Activated gamma-delta T cell treated with anti-CD3 and anti-CD28 coated beads, Interleukin-2, amount 50 U/mL, for 16 hours (primary cell): ENCODE data around the gene MTERF4.

Source experiments
- DNase-seq: peaks from one replicate; pipeline ENCODE4 v3.0.0-alpha.2; 2020; ENCODE audit warnings: low read depth

The MTERF4 gene

GRCh38 chr2:241134711-241135110, 32.6 kb upstream of the MTERF4 start:
- DNase-seq: no peak

GRCh38 chr2:241133436-241133820, 31.3 kb upstream of the MTERF4 start:
- DNase-seq: no peak

DNA sequence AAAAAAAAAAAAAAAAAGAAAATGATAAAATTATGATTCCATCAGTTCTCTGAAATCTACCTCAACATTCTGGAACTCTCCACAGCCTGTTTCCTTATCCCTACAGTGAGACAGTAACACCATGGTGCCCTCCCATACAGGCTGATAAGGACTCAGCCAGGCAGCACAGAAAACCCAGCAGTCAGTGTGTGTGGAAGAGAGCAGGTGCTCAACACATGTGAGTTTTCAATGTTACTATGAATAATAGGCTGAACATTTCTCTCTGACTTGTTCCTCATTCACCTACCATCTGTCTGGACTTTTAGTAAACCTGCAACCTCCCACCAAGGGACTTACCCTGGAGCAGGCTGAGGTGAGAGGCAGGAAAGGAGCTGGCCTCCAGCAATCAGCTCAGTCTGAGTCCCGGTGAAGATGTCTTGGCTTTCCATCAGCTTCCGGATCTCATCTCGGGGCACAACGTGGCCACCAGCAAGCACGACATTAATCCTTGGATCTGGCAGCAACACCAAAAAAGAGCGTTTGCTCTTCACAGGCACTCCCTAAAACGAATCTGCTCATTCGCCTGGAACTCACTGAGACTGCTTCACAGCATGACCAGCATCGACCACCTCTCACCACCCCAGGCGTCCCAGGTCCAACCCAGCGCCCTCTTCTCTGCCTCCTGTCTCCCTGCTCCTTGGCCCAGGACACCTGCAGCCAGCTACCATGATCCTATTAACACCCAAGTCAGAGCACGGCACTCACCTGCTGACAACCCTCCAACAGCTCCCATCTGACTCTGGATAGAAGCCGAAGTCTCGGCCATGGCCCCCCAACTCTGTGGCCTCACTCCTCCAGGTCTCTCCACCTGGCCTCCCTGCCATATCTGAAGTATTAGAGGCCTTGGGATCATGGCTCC, 30.7 kb upstream of the MTERF4 start:
- no peak for DNase-seq

DNA sequence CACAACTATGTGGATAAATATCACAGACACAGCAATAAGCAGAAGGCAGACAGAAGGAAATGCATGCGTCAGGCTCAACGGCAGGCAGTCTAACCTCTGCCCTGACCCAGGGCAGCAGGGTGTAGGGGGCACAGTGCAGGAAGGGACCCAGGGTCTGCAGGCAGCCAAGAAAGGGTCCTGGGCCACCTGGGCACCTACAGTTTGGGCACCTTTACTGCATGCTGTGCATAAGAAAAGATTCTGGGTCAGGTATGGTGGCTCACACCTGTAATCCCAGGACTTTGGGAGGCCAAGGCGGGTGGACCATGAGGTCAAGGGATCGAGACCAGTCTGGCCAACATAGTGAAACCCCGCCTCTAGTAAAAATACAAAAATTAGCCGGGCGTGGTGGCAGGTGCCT, 29.4 kb upstream of the MTERF4 start:
- no peak for DNase-seq

DNA sequence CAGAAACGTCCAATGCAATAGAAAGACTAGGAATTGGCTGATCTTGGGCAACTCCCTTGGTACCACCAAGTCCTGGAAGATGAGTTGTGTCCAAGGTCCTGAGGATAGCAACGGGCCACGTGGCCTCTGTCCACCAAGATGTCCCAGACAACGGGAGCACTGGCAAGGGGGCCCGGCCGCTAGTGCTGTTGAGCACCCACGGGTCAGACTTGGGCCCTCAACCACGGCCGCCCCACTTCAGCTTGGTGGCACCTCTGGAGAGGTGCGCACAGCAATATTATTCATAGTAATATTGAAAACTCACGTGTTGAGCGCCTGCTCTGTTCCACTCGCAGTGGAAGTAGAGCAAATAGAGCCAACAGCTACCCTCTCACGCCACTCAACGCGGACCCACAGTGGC, 28.2 kb upstream of the MTERF4 start:
- DNase-seq: no peak

GRCh38 chr2:241129086-241129871, 27.2 kb upstream of the MTERF4 start:
- DNase-seq: no peak

DNA sequence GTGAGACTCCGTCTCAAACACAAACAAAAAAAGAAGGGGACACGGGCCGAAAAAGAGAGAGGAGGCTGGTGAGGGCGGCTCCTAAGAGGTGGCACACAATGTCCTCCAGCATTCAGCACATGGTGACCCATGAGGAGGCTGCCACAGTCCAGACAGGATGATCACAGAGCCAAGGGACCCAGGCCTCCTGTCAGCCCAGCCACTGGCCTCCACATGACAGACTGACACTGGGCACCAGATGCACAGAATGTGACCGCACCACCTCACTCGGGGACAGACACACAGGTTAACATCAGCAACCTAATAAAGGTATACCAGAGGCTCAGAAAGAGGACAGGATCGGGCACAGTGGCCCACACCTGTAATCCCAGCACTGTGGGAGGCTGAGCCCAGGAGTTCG, 26.2 kb upstream of the MTERF4 start:
- no peak for DNase-seq

GRCh38 chr2:241126771-241127202, 24.7 kb upstream of the MTERF4 start:
- no peak for DNase-seq

- DNase-seq: no peak
Observed at GRCh38 chr2:241126201-241126611, 24.1 kb upstream of the MTERF4 start.

DNA sequence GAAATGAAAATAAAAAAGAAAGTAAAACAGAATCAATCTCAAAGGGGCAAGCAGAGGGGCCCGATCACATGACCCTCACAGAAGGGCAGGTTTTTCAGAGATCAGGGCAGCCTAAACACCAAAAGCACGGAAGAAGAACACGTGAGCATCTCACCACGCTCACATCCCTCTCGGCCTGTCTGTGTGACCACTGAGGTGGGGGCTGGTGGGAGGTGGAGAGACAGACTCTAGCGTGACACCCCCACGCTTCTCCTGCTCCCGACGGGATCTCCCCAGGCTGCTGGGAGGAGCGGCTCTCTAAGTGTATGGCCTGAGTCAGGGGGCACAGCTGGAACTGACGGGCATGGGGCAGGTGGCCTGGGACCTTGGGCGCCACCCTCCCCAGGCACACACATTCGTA, 23.5 kb upstream of the MTERF4 start:
- DNase-seq: no peak

- DNase-seq: no peak
Observed at GRCh38 chr2:241123816-241124536, 21.9 kb upstream of the MTERF4 start.

DNA sequence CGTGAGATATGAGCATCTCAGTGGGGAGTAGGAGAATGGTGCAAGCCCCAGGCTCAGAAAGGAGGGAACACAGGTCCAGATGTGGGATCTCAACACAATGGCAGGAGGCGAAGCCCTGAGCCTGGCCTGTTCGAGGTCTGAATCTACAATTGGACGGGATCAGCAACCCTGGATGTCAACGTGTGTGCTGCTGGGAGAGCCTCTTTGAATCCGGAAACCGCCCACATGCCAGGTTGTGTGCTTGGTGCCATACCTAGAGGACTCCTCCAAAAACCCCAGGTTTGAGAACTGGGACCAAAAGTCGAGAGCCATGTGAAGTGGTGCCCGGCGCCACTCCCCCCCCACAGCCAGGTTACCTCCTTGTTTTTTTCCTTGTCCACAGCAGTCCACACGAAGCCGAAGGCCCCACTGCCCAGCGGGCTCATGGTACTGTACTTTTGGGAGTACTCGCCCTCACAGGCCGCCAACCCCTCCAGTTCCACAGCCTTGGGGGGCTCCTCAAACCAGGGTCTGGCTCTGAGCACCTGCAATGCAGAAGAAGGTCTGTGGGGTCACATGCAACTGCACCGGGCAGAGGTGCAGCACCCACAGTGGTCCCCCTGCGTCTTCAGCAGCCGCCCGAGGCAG, 20.4 kb upstream of the MTERF4 start:
- DNase-seq: no peak

GRCh38 chr2:241121008-241121407, 18.9 kb upstream of the MTERF4 start:
- no peak for DNase-seq

- DNase-seq: no peak
Observed at GRCh38 chr2:241120440-241120839, 18.4 kb upstream of the MTERF4 start.

GRCh38 chr2:241118737-241119505, 16.8 kb upstream of the MTERF4 start:
- DNase-seq: no peak

- DNase-seq: no peak
Observed at GRCh38 chr2:241116606-241117560, 14.8 kb upstream of the MTERF4 start.

GRCh38 chr2:241115361-241115760, 13.3 kb upstream of the MTERF4 start:
- no peak for DNase-seq

DNA sequence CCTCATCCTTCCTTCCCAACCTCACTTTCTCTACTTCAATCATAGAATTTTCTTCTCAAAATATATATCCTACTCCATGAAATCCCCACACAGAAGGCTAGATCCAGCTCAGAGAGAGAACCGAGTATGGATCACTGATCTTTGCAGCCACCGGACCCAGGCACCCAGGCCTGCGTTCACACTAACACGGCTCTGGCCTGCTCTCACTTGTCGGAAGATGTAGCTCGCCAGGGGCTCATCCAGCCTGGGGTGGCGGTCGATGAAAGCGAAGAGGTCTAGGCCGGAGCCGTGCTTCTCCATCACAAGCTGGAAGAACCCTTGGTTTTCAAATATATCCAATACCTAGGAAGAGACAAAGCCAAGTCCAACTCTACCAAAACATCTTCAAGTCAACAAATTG, 12.7 kb upstream of the MTERF4 start:
- no peak for DNase-seq

- DNase-seq: no peak
Observed at GRCh38 chr2:241112592-241112991, 10.5 kb upstream of the MTERF4 start.

- DNase-seq: no peak
Observed at GRCh38 chr2:241112046-241112445, 10.0 kb upstream of the MTERF4 start.
